Common myeloid progenitor, CD34-positive (primary cell): ENCODE data around the gene COBLL1.

Experiments used
- CTCF ChIA-PET: fragments of 350-600 bp; sonication (Branson Sonifier 250); formaldehyde crosslinking; loops from one replicate; lab custom pipeline; 2021; ENCODE audit warnings: antibody characterized with exemption; lab: Charles Lee
- POLR2A ChIA-PET: fragments of 350-600 bp; sonication (Branson Sonifier 250); formaldehyde crosslinking; loops from one replicate; lab custom pipeline; 2021; ENCODE audit warnings: antibody characterized with exemption; lab: Charles Lee
- DNase-seq, 3 donors: peaks; one replicate each; pipeline versions ENCODE4 v3.0.0 to v3.0.0-alpha.2; 2013
- H3K27ac ChIP-seq, 2 experiments: 1 replicate in 1 of 2; 2 replicates in 1 of 2; pipeline ENCODE4 v1.7.0; 2013; ENCODE audit warnings: inconsistent platforms in 2 of 2, low read length in 2 of 2, mild to moderate bottlenecking in 2 of 2, low read depth in 1 of 2, moderate library complexity in 1 of 2; ENCODE audit not compliant: severe bottlenecking in 2 of 2, insufficient read depth in 1 of 2, poor library complexity in 1 of 2
- H3K27me3 ChIP-seq, 5 experiments: replicated peaks in 2 of 5; 1 replicate in 3 of 5; 2 replicates in 2 of 5; pipeline versions ENCODE4 v1.6.1 to v1.7.0; 2013; ENCODE audit warnings: low read length in 4 of 5, mild to moderate bottlenecking in 2 of 5, moderate library complexity in 2 of 5, inconsistent platforms in 1 of 5; ENCODE audit not compliant: insufficient read depth in 5 of 5, control insufficient read depth in 4 of 5
- H3K36me3 ChIP-seq, 4 experiments: 1 replicate in 2 of 4; 2 replicates in 2 of 4; pipeline versions ENCODE4 v1.6.1 to v1.7.0; 2013; ENCODE audit warnings: low read length in 3 of 4, control low read depth in 1 of 4, mild to moderate bottlenecking in 1 of 4; ENCODE audit not compliant: control insufficient read depth in 4 of 4, insufficient read depth in 4 of 4
- H3K4me1 ChIP-seq, 4 experiments: 1 replicate in 3 of 4; 2 replicates in 1 of 4; pipeline versions ENCODE4 v1.6.1 to v1.7.1; 2013; ENCODE audit warnings: low read length in 3 of 4, mild to moderate bottlenecking in 3 of 4, control low read depth in 1 of 4, inconsistent platforms in 1 of 4, moderate library complexity in 1 of 4; ENCODE audit not compliant: control insufficient read depth in 4 of 4, insufficient read depth in 4 of 4; ENCODE audit errors: control extremely low read depth in 1 of 4
- H3K4me3 ChIP-seq, 7 experiments: 1 replicate in 4 of 7; 2 replicates in 3 of 7; pipeline versions ENCODE4 v1.5.1 to v1.7.0; 2013; ENCODE audit warnings: mild to moderate bottlenecking in 7 of 7, low read length in 6 of 7, moderate library complexity in 6 of 7, inconsistent platforms in 2 of 7, low read depth in 2 of 7, control low read depth in 1 of 7; ENCODE audit not compliant: insufficient read depth in 4 of 7, control insufficient read depth in 1 of 7; ENCODE audit errors: extremely low read depth in 1 of 7
- H3K9me3 ChIP-seq, 5 experiments: 1 replicate in 4 of 5; 2 replicates in 1 of 5; pipeline versions ENCODE4 v1.6.1 to v1.7.1; 2013; ENCODE audit warnings: low read length in 4 of 5, mild to moderate bottlenecking in 2 of 5, inconsistent platforms in 1 of 5, low read depth in 1 of 5, moderate library complexity in 1 of 5; ENCODE audit not compliant: control insufficient read depth in 4 of 5, insufficient read depth in 2 of 5; ENCODE audit errors: control extremely low read depth in 1 of 5
- WGBS: methylation state at CpG from one replicate; pipeline ENCODE4 v1.1.5; 2013; ENCODE audit not compliant: insufficient coverage; 5-methylcytosine and 5-hydroxymethylcytosine counted together

COBLL1 gene

GRCh38 chr2:164755952-164756351 lies 85.7 kb downstream of the COBLL1 start:
- no CpG with 5 or more reads among the region's 2 CpGs for WGBS
- Histone ChIP-seq H3K9me3 (no peaks in the 10 kb centered on the region), H3K4me1 (peaks cover 0 to 5% (median 1%) of the 10 kb centered on the region in 4 experiments), H3K36me3 (no peaks in the 10 kb centered on the region), H3K4me3 (no peak overlapping the region), H3K27ac (no peak overlapping the region), H3K27me3 (no peaks in the 10 kb centered on the region)
- ChIA-PET CTCF (no interaction called here), POLR2A (no interaction called here)
- DNase-seq = no peak

DNA sequence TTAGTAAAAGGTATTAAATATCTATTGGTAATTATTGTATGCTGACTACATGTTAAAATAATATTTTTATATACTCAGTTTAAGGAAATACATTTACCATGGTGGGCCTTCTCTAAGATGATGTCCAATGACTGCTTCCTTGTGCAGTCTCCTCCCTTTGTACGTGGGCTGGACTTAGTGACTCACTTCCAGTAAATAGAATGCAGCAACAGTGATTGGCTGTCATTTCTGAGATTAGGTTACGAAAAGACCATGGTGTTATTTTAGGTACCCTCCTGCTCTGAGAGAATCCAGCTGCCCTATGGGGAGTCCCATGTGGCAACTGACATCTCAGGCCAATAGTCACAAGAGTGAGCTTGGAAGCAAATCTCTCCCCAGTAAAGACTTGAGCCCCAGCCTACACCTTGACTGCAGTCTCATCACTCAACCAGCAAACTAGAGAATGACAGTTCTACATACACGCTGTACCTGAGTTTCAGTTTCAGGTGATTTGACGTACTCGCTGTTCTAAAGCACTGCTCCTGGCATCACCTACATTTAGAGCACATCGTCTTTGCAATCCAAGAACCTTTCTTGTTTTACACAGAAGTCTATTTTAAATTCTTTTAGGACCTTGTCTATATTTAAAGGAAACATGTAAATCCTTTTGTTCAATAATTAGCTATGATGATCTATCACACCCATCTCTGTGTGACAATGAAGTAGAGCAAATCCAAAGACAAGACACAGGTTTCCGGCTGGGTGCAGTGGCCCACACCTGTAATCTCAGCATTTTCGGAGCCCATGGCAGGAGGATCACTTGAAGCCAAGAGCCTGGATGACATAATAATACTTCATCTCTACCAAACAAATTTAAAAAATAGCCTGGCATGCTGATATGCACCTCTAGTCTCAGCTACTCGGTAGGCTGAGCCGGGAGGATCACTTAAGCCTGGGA lies 87.2 kb downstream of the COBLL1 start:
- DNase-seq = no peak
- ChIA-PET POLR2A (no interaction called here), CTCF (no interaction called here)
- 99% methylated on average over 7 of the region's 10 CpGs for WGBS
- Histone ChIP-seq H3K9me3 (no peaks in the 10 kb centered on the region), H3K36me3 (no peaks in the 10 kb centered on the region), H3K27me3 (no peaks in the 10 kb centered on the region), H3K4me3 (no peak overlapping the region), H3K27ac (no peak overlapping the region), H3K4me1 (peaks cover 0 to 5% (median 1%) of the 10 kb centered on the region in 4 experiments)

DNA sequence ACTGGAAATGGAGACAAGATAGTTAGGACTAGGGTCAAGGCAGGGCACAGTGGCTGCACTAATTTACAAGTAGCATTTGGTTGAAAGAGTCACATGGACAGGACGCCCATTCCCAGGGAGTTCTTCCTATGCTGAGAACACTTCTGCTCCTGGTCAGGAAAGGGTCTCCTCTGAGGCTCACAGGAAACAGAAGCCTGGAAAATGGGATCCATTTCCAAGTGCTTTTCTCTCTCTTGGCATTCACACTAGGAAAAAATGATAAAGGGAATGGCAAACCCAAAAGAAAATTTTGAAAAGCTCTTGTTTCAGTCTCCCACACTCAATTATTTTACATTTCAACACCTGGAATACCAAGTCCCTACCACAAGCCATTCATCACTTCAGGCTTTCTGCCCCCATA lies 88.7 kb downstream of the COBLL1 start:
- DNase-seq = no peak
- H3K36me3 ChIP-seq = no peaks in the 10 kb centered on the region
- POLR2A ChIA-PET = no interaction called here
- 100% methylated on average over 1 of the region's 1 CpG for whole genome bisulfite sequencing
- CTCF ChIA-PET = no interaction called here
- no peaks in the 10 kb centered on the region for H3K9me3 ChIP-seq
- H3K27ac ChIP-seq = no peak overlapping the region
- H3K4me3 ChIP-seq = no peak overlapping the region
- no peaks in the 10 kb centered on the region for H3K27me3 ChIP-seq
- peaks cover 0 to 1% (median 0%) of the 10 kb centered on the region in 4 experiments for H3K4me1 ChIP-seq

GRCh38 chr2:164747783-164748433 lies 93.7 kb downstream of the COBLL1 start:
- Histone ChIP-seq H3K9me3 (no peaks in the 10 kb centered on the region), H3K4me1 (no peaks in the 10 kb centered on the region), H3K36me3 (no peaks in the 10 kb centered on the region), H3K27ac (no peak overlapping the region), H3K27me3 (no peaks in the 10 kb centered on the region), H3K4me3 (no peak overlapping the region)
- CTCF ChIA-PET = interaction anchor here (0.9 to 2.4 kb wide), 3 partner anchors 10 to 165 kb away, joined by 3 to 7 read pairs (median 3); no protein-coding TSS in a partner anchor
- 86% methylated on average over 1 of the region's 3 CpGs for whole genome bisulfite sequencing
- no peak for DNase-seq
- POLR2A ChIA-PET = no interaction called here

DNA sequence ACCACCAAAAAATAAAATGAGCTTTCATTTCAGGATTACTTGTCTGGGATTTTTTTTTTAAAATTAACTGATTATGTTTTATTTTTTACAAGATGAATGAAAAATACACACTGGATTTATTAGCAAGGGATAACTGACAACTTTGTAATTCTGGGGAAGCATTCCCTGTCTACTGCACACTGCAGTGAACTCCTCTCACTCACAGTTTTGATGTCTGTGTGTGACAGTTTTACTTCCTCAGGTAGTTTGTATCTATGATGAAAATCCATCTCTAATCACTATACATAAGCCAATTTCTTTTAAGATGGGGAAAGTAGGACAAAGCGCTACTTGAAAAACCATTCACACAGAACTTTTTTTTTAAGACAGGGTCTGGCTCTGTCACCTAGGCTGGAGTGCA lies 94.5 kb downstream of the COBLL1 start:
- Histone ChIP-seq H3K4me1 (no peaks in the 10 kb centered on the region), H3K27ac (no peak overlapping the region), H3K36me3 (no peaks in the 10 kb centered on the region), H3K9me3 (no peaks in the 10 kb centered on the region), H3K4me3 (no peak overlapping the region), H3K27me3 (no peaks in the 10 kb centered on the region)
- ChIA-PET CTCF (interaction anchor here (1.6 to 2.4 kb wide), 2 partner anchors 9 to 166 kb away, joined by 3 to 7 read pairs; no protein-coding TSS in a partner anchor), POLR2A (no interaction called here)
- WGBS = 100% methylated on average over 1 of the region's 1 CpG
- no peak for DNase-seq

GRCh38 chr2:164746713-164747112 lies 94.9 kb downstream of the COBLL1 start:
- Histone ChIP-seq H3K4me1 (no peaks in the 10 kb centered on the region), H3K4me3 (no peak overlapping the region), H3K36me3 (no peaks in the 10 kb centered on the region), H3K9me3 (no peaks in the 10 kb centered on the region), H3K27ac (no peak overlapping the region), H3K27me3 (no peaks in the 10 kb centered on the region)
- POLR2A ChIA-PET = no interaction called here
- WGBS = 45% methylated on average over 1 of the region's 1 CpG
- DNase-seq = no peak
- CTCF ChIA-PET = interaction anchor here (1.6 to 2.4 kb wide), 2 partner anchors 8 to 167 kb away, joined by 3 to 7 read pairs; no protein-coding TSS in a partner anchor
